HepG2 (cell line): ENCODE data around the gene ACSS2. TPM values are rescaled to one million over a fixed set of nuclear protein-coding genes. Genes with fewer than 3 reads are reported as not detected.

Experiments used
- BRF2 ChIP-seq: sonication (generic); formaldehyde crosslinking; IDR thresholded peaks from 2 replicates; pipeline ENCODE4 v1.8.1; 2022; ENCODE audit warnings: mild to moderate bottlenecking, missing genetic modification reagents
- HINFP ChIP-seq: sonication (generic); formaldehyde crosslinking; IDR thresholded peaks from 2 replicates; pipeline ENCODE4 v1.4.0; 2020; ENCODE audit warnings: low read depth, mild to moderate bottlenecking, missing genetic modification reagents
- IRF9 ChIP-seq: sonication (generic); formaldehyde crosslinking; IDR thresholded peaks from 2 replicates; pipeline ENCODE4 v1.8.0; 2022; ENCODE audit warnings: missing genetic modification reagents, mild to moderate bottlenecking, borderline replicate concordance
- NONO ChIP-seq, 2 experiments: fragments of 450-650 bp in 1 of 2; sonication (generic) in 1 of 2; formaldehyde crosslinking in 1 of 2; IDR thresholded peaks in 1 of 2; conservative IDR thresholded peaks in 1 of 2; 2 replicates each; pipeline versions ENCODE4 v1.6.1 to v1.8.0; 2017 to 2022; ENCODE audit warnings: mild to moderate bottlenecking in 1 of 2, missing genetic modification reagents in 1 of 2, moderate library complexity in 1 of 2
- THAP11 ChIP-seq: IDR thresholded peaks from 2 replicates; pipeline ENCODE4 v1.6.1; 2016; ENCODE audit warnings: missing biosample characterization, missing genetic modification reagents
- ZBTB43 ChIP-seq: sonication (generic); formaldehyde crosslinking; conservative IDR thresholded peaks from 2 replicates; pipeline ENCODE4 v1.4.0; 2020; ENCODE audit warnings: missing genetic modification reagents
- ZGPAT ChIP-seq: IDR thresholded peaks from 2 replicates; pipeline ENCODE4 v1.6.1; 2016; ENCODE audit warnings: mild to moderate bottlenecking
- ZNF510 ChIP-seq: sonication (generic); formaldehyde crosslinking; IDR thresholded peaks from 2 replicates; pipeline ENCODE4 v1.4.0; 2020; ENCODE audit warnings: low read depth, mild to moderate bottlenecking, missing genetic modification reagents
- polyA plus RNA-seq, 8 experiments: library from polyadenylated mRNA; depleted of rRNA in 3 of 8; stranded (reverse) in 7 of 8; unstranded in 1 of 8; fragments of >200 nt; fragmentation: Illumina TruSeq in 4 of 8; extraction: Trizol in 4 of 8; gene quantifications; 2 replicates each; pipeline versions ENCODE4 v1.2.1 to v1.2.3, GENCODE V29; 2011 to 2016; ENCODE audit warnings: low read depth in 4 of 8, missing spikeins in 1 of 8, mixed read lengths in 1 of 8; ENCODE audit not compliant: insufficient read depth in 1 of 8
- total RNA-seq, 5 experiments: library from RNA; depleted of rRNA; stranded (reverse); fragments of >200 nt; fragmentation: Illumina TruSeq; extraction: Trizol; gene quantifications; 2 replicates each; pipeline ENCODE4 v1.2.3, GENCODE V29; 2016; ENCODE audit warnings: low read depth in 1 of 5

Gene ACSS2
- total and polyA plus RNA-seq, 2 of the 13 experiments (the other 11 are each of a cell fraction or from before 2014, with no cell fraction given) = 72.8 to 89.7 TPM

GRCh38 chr20:34859826-34860545 is 16.4 kb upstream of the ACSS2 start (continued):
- TF ChIP-seq THAP11 (CRISPR knock-in tag) (no peak), HINFP (CRISPR knock-in tag) (no peak), ZNF510 (CRISPR knock-in tag) (no peak), ZGPAT (no peak), NONO (IDR thresholded peaks at IDR 0.05) (no peak), NONO (CRISPR knock-in tag; conservative IDR thresholded peaks at IDR 0.05) (no peak), BRF2 (no peak), IRF9 (no peak), ZBTB43 (CRISPR knock-in tag) (no peak)
